Forelimb muscle (tissue), 1 donor: Measurements from ENCODE around the gene IGSF21. TPM values are rescaled to one million over a fixed set of nuclear protein-coding genes. Genes with fewer than 3 reads are reported as not detected.

Experiments used
- DNase-seq: peaks from one replicate; pipeline ENCODE4 v3.0.0-alpha.2; 2013; ENCODE audit warnings: low read depth
- polyA plus RNA-seq: library from polyadenylated mRNA; unstranded; fragments of 120-200 nt; gene quantifications from one replicate; pipeline ENCODE4 v1.2.1, GENCODE V29; 2013; ENCODE audit not compliant: insufficient read length

IGSF21 gene
- polyA plus RNA-seq, 1 donor = 0.62 TPM

DNA sequence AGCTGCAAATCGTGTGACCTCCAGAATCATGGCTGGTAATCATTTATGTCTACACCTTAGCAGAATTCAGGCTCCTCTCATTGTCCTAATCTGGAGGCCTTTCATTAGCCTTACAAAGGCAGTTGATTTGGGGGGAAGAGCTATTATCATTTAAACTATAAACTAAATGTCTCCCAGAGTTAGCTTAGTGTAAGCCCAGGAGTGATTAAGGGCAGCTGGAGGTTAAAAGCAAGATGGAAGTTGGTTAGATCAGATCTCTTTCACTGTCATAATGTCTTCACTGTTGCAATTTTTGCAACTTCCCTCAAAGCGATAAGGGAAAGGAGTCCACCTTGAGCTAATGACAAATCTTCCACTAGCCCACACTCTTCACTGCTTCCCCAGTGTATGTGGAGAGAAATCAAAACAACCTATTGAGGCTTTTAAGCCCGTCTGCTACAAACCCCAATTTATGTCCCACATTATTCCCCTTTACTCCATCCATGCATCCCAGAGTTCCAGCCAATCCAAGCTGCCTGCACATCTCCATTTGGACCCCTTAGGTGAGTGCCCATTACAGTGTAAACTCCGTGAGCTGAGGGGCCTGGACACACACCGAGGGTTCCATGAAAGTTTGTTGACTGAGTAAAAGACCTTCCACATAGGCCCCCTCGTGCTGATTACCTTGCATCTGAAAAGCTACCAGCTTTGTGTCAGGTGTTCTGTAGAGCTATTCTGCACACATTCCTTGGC, 311.7 kb downstream of the IGSF21 start:
- no peak for DNase-seq

DNA sequence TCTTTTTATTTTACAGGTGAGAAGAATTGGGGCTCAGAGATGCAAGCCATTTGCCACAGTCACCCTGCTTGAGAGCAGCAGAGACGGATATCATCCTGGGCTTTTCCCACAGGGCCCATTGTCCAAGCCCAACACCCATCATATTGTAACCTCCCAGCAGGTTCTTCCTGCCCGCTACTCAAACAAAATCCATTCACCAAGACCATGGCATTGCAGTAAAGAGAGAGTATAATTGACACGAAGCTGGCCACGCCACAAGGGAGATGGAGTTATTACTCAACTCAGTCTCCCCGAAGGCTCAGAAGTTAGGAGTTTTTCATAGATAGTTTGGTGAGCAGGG, 312.2 kb downstream of the IGSF21 start:
- no peak for DNase-seq

DNA sequence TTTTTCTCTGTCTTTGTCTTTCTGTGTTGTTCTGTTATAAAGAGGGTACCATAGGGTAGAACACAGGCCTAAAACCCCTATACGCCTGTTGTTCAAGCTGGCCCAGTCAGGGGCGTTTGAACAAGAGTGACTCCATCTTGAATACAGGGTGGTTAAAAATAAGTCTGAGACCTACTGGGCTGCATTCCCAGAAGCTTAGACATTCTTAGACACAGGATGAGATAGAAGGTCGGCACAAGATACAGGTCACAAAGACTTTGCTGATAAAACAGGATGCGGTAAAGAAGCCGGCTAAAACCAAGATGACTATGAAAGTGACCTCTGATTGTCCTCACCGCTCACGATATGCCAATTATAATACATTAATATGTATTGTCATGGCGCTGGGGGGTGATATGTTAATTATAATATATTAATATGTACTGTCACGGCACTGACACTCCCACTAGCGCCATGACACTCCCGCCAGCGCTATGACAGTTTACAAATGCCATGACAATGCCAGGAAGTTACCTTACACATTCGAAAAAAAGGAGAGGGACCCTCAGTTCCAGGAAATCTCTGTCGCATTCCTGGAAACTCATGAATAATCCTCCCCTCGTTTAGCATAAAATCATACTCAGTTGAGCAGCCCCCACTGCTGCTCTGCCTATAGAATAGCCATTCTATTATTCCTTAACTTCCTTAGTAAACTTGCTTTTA, 314.6 kb downstream of the IGSF21 start:
- DNase-seq = no peak

- DNase-seq = no peak
Observed at GRCh38 chr1:18422954-18423353, 315.4 kb downstream of the IGSF21 start.

GRCh38 chr1:18426580-18426979, 319.0 kb downstream of the IGSF21 start:
- no peak for DNase-seq
